Activated T-helper 2 cell treated with anti-CD3 and anti-CD28 coated beads, Interferon-gamma antibody, Interleukin-2, Interleukin-4, amounts not matched to agents 10 μg/mL and 5 μg/mL and 100 μg/mL, durations not matched to agents 14 hours and 24 hours and 36 hours (primary cell): ENCODE data around the gene FIZ1. TPM values are rescaled to one million over a fixed set of nuclear protein-coding genes. Genes with fewer than 3 reads are reported as not detected.

ENCODE experiments used
- DNase-seq: peaks from one replicate; pipeline ENCODE4 v3.0.0; 2021; ENCODE audit warnings: low spot score
- H3K27ac Mint-ChIP-seq: one replicate; pipeline ENCODE4 v1.8.0; 2021; ENCODE audit warnings: mixed read lengths
- H3K27me3 Mint-ChIP-seq: one replicate; pipeline ENCODE4 v1.8.0; 2021; ENCODE audit warnings: low read depth, mixed read lengths
- H3K36me3 Mint-ChIP-seq: one replicate; pipeline ENCODE4 v1.8.0; 2021; ENCODE audit warnings: low read depth, mixed read lengths
- H3K4me1 Mint-ChIP-seq: one replicate; pipeline ENCODE4 v1.8.0; 2021; ENCODE audit warnings: low read depth, mixed read lengths
- H3K4me3 Mint-ChIP-seq: one replicate; pipeline ENCODE4 v1.8.0; 2021; ENCODE audit warnings: low read depth, mild to moderate bottlenecking, moderate library complexity, mixed read lengths
- H3K9me3 Mint-ChIP-seq: one replicate; pipeline ENCODE4 v1.8.0; 2021; ENCODE audit warnings: mixed read lengths
- intact Hi-C: fragments of 100-400 bp; cut with micrococcal nuclease; formaldehyde crosslinking; loops from one replicate; pipeline ENCODE4 v1.15.1; 2023
- total RNA-seq: library from RNA; stranded (reverse); gene quantifications from 2 replicates; pipeline ENCODE4 v1.2.3, GENCODE V29; 2022

The FIZ1 gene
- total RNA-seq, 1 donor from 2014 or later, result 18.9 TPM

DNA sequence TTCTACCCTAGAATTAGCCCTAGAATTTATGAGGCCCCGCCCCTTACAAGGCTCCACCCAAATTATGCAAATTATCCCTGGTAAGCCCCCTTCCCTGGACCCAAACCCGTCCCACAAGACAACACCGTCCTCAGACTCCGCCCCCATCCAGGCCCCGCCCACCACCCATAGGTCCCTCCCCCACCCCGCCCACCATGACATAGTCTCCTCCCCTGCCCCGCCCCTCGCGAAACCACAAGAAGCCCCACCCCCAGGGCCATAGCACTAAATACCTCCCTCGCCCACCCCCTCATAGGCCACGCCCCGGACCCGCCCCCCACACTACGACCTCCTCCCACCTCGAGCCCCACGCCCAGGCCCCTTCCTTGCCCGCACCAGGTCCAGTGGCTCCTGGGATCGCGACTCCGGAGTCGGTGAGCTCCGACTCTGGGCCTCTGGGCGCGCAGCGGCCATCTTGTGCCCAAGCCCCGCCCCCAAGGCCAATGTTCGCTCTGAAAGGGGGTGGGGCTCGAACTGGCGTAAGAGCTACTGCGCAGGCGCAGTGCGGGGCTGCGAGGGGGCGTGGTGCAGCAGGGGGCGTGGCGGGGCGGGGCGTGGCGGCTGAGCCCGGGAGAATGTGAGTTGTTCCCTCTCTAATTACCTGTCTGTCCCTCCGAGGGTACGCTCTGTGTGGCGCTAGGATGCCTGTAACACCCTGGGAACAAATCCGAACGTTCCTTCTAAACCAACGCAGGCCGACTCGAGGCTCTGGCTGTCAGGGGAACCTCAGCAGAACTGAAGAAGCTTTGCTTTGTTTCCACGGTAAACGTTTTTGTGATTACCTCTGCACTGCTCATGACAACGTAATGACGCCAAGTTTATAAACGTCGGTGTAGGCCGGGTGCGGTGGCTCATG lies 25.0 kb upstream of the FIZ1 start, which contains the start of gene ZNF784:
Gene ZNF784 (minus strand): TSS at position 458 of the 895 bp plus-strand sequence. CDS start 5 bp downstream, at position 453.
- Mint-ChIP-seq H3K36me3 (peaks cover 17% of the 10 kb centered on the region), H3K4me3 (peak within 1 kb of the TSS; percentile 89), H3K27ac (peak within 1 kb of the TSS; percentile 98), H3K4me1 (peaks cover 36% of the 10 kb centered on the region), H3K27me3 (peaks cover 6% of the 10 kb centered on the region), H3K9me3 (no peaks in the 10 kb centered on the region)
- intact Hi-C loops, result loop anchor here (1.0 to 10.0 kb wide), 5 partner anchors 19 to 1162 kb away; partner anchors contain the start of genes FIZ1, LENG9, PPP1R12C and ZNF865
- peak; percentile 89 for DNase-seq

DNA sequence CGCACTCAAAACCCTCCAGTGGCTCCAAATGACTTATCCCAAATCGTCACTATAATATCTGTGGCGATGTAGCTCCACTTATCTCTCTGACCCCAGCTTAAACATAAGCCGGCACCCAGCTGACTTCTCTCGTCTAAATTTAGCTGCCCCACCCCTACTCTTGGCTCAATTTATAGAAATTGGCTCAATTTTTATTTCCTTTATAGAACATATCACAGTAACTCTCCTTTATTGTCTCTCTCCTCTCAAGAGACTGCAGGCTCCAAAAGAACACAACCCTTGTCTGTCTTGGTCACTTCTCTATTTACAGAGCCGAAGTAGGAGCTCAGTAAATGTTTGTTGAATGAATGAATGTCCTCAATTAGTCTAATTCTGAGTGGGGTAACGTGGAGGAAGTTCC lies 24.2 kb upstream of the FIZ1 start:
- peaks cover 17% of the 10 kb centered on the region for H3K36me3 Mint-ChIP-seq
- DNase-seq, result no peak
- H3K27ac Mint-ChIP-seq, result no peak overlapping the region
- H3K4me1 Mint-ChIP-seq, result peaks cover 36% of the 10 kb centered on the region
- intact Hi-C loops, result loop anchor here (5.0 to 10.0 kb wide), 2 partner anchors 509 to 1161 kb away; partner anchors contain the start of genes LENG9 and PPP1R12C
- H3K9me3 Mint-ChIP-seq, result no peaks in the 10 kb centered on the region
- H3K27me3 Mint-ChIP-seq, result peaks cover 6% of the 10 kb centered on the region
- no peak overlapping the region for H3K4me3 Mint-ChIP-seq

DNA sequence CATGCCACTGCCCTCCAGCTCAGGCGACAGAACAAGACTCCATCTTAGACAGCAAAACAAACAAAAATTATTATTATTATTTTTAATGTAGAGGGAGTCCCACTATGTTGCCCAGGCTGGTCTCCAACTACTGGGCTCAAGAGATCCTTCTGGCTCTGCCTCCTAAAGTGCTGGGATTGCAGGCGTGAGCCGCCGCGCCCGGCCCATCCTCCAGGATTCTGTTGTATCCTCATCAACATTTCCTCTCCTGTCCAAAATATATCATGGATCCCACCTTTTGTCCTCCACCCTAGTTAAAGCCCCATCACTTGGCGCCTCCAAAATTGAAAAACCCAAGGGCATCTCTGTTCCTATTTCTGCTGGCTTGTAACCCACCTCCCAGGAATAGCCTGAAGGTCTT lies 23.8 kb upstream of the FIZ1 start:
- H3K27ac Mint-ChIP-seq, result no peak overlapping the region
- peaks cover 36% of the 10 kb centered on the region for H3K4me1 Mint-ChIP-seq
- intact Hi-C loops, result loop anchor here (5.0 to 10.0 kb wide), 2 partner anchors 508 to 1161 kb away; partner anchors contain the start of genes LENG9 and PPP1R12C
- H3K4me3 Mint-ChIP-seq, result no peak overlapping the region
- H3K36me3 Mint-ChIP-seq, result peaks cover 17% of the 10 kb centered on the region
- no peak for DNase-seq
- H3K9me3 Mint-ChIP-seq, result no peaks in the 10 kb centered on the region
- H3K27me3 Mint-ChIP-seq, result peaks cover 6% of the 10 kb centered on the region

DNA sequence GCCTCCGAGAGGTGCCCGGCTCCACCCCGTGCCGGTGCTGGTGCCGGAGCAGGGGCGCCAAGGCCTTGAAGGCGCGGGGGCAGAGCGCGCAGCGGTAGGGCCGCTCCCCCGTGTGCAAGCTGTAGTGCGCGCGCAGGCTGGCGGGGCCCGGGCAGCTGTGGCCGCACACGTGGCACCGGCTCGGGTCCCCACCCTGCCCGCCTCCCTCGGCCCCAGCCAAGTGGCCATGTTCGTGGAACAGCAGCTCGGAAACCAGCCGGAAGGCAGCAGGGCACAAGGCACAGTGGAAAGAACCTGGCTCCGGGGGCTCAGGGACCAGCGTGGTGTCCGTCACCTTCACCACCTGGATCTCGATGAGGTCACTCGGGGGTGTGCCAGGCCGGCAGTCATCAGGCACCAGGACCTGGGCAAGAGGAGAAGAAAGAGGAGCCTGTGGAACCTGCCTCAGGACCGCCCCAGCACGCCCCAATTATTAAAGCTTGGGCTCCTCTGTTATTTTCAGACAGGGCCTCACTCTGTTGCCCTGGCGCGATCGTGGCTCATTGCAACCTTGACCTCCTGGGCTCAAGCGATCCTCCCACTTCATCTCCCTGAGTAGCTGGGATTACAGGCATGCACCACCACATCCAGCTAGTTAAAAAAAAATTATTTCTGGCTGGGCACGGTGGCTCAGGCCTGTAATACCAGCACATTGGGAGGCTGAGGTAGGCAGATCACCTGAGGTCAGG lies 23.1 kb upstream of the FIZ1 start:
- H3K27ac Mint-ChIP-seq, result no peak overlapping the region
- no peak overlapping the region for H3K4me3 Mint-ChIP-seq
- intact Hi-C loops, result loop anchor here (5.0 to 10.0 kb wide), 2 partner anchors 508 to 1160 kb away; partner anchors contain the start of genes LENG9 and PPP1R12C
- no peaks in the 10 kb centered on the region for H3K9me3 Mint-ChIP-seq
- H3K4me1 Mint-ChIP-seq, result peaks cover 36% of the 10 kb centered on the region
- H3K27me3 Mint-ChIP-seq, result peaks cover 3% of the 10 kb centered on the region
- DNase-seq, result no peak
- H3K36me3 Mint-ChIP-seq, result peaks cover 21% of the 10 kb centered on the region

DNA sequence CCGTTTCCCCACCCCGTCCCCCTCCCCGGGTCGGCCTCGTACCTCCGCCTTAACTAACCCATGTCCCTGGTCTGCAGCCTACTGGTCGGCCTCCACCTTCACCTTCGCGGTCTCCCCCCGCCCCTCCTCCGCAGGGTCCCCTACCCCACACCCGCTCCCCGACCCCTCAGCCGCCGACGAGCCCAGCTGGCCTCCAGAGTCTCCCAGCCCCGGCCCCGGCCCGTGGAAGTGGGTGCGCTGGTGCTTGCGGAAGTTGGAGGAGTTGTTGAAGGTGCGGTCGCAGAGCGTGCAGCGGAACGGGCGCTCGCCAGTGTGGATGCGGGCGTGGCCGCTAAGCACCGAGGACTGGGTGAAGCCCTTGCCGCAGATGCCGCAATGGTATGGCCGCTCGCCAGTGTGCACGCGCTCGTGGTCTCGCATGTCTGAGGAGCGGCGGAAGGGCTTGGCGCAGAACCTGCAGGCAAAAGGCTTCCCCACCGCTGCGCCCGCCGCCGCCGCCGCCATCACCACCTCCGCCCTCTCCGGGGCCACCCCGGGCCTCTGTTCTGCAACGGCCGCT lies 22.4 kb upstream of the FIZ1 start:
- no peak overlapping the region for H3K27ac Mint-ChIP-seq
- intact Hi-C loops, result loop anchor here (5.0 to 10.0 kb wide), 2 partner anchors 507 to 1159 kb away; partner anchors contain the start of genes LENG9 and PPP1R12C
- no peak for DNase-seq

GRCh38 chr19:55621205-55621672 lies 21.9 kb upstream of the FIZ1 start:
- no peaks in the 10 kb centered on the region for H3K27me3 Mint-ChIP-seq
- no peak overlapping the region for H3K4me3 Mint-ChIP-seq
- DNase-seq, result no peak
- intact Hi-C loops, result loop anchor here (5.0 to 10.0 kb wide), 2 partner anchors 506 to 1159 kb away; partner anchors contain the start of genes LENG9 and PPP1R12C
- H3K9me3 Mint-ChIP-seq, result no peaks in the 10 kb centered on the region
- H3K4me1 Mint-ChIP-seq, result peaks cover 25% of the 10 kb centered on the region
- peaks cover 31% of the 10 kb centered on the region for H3K36me3 Mint-ChIP-seq
- H3K27ac Mint-ChIP-seq, result no peak overlapping the region

More for the DNA sequence above, 22.4 kb upstream of the FIZ1 start:
- Mint-ChIP-seq H3K9me3 (no peaks in the 10 kb centered on the region), H3K4me3 (no peak overlapping the region), H3K36me3 (peaks cover 27% of the 10 kb centered on the region), H3K27me3 (peaks cover under 1% of the 10 kb centered on the region), H3K4me1 (peaks cover 30% of the 10 kb centered on the region)

GRCh38 chr19:55620410-55621204 lies 21.3 kb upstream of the FIZ1 start:
- no peak overlapping the region for H3K4me3 Mint-ChIP-seq
- no peaks in the 10 kb centered on the region for H3K9me3 Mint-ChIP-seq
- DNase-seq, result no peak
- peaks cover 31% of the 10 kb centered on the region for H3K36me3 Mint-ChIP-seq
- intact Hi-C loops, result loop anchor here (5.0 to 10.0 kb wide), 2 partner anchors 506 to 1158 kb away; partner anchors contain the start of genes LENG9 and PPP1R12C
- H3K4me1 Mint-ChIP-seq, result peaks cover 22% of the 10 kb centered on the region
- H3K27ac Mint-ChIP-seq, result no peak overlapping the region
- H3K27me3 Mint-ChIP-seq, result no peaks in the 10 kb centered on the region

GRCh38 chr19:55619286-55619685 lies 20.0 kb upstream of the FIZ1 start:
- Mint-ChIP-seq H3K27ac (no peak overlapping the region), H3K27me3 (no peaks in the 10 kb centered on the region), H3K4me1 (peaks cover 15% of the 10 kb centered on the region)

DNA sequence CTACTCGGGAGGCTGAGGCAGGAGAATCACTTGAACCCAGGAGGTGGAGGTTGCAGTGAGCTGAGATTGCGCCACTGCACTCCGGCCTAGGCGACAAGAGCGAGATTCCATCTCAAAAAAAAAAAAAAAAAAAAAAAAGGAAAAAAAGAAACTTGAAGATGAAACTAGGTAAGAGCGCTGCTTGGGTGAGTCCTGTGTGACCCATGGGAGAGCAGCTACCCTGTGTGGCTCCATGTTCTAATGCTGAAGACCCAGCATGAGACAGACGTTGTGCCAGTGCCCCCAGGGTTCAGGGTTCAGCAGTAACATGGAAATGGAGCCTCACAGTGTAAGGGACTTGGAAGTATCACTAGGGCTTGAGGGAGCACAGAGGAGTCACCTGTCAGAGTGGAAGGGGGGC lies 19.1 kb upstream of the FIZ1 start:
- intact Hi-C loops, result no loop called here
- Mint-ChIP-seq H3K9me3 (no peaks in the 10 kb centered on the region), H3K27me3 (no peaks in the 10 kb centered on the region), H3K4me3 (no peak overlapping the region), H3K36me3 (peaks cover 28% of the 10 kb centered on the region), H3K27ac (no peak overlapping the region), H3K4me1 (peaks cover 10% of the 10 kb centered on the region)
- DNase-seq, result no peak

More at GRCh38 chr19:55619286-55619685, 20.0 kb upstream of the FIZ1 start:
- Mint-ChIP-seq H3K4me3 (no peak overlapping the region), H3K9me3 (no peaks in the 10 kb centered on the region), H3K36me3 (peaks cover 31% of the 10 kb centered on the region)
- intact Hi-C loops, result no loop called here
- no peak for DNase-seq

- Mint-ChIP-seq H3K4me1 (peaks cover 7% of the 10 kb centered on the region), H3K9me3 (no peaks in the 10 kb centered on the region), H3K4me3 (no peak overlapping the region), H3K27ac (no peak overlapping the region), H3K36me3 (peaks cover 33% of the 10 kb centered on the region), H3K27me3 (no peaks in the 10 kb centered on the region)
- DNase-seq, result no peak
- intact Hi-C loops, result no loop called here
Measured at GRCh38 chr19:55617426-55617825, 18.1 kb upstream of the FIZ1 start.

DNA sequence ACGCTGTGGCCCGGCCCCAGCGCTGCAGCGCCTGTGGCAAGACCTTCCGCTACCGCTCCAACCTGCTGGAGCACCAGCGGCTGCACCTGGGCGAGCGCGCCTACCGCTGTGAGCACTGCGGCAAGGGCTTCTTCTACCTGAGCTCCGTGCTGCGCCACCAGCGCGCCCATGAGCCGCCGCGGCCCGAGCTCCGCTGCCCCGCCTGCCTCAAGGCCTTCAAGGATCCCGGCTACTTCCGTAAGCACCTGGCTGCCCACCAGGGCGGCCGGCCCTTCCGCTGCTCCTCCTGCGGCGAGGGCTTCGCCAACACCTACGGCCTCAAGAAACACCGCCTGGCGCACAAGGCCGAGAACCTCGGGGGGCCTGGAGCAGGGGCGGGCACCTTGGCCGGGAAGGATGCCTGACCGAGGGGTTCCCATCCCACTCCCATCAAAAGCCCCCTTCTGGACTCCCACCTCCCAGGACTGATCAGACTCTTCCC lies 17.1 kb upstream of the FIZ1 start:
- Mint-ChIP-seq H3K27me3 (no peaks in the 10 kb centered on the region), H3K4me1 (peaks cover 7% of the 10 kb centered on the region), H3K4me3 (no peak overlapping the region), H3K9me3 (no peaks in the 10 kb centered on the region), H3K27ac (no peak overlapping the region), H3K36me3 (peaks cover 36% of the 10 kb centered on the region)
- DNase-seq, result no peak
- intact Hi-C loops, result no loop called here
